ENCODE measurements around the gene MICALL1. TPM values are rescaled to one million over a fixed set of nuclear protein-coding genes. Genes with fewer than 3 reads are reported as not detected.

The MICALL1 gene
- total RNA-seq, 4 donors from 2014 or later = 14.4 to 29.4 (median 21.1) TPM

DNA sequence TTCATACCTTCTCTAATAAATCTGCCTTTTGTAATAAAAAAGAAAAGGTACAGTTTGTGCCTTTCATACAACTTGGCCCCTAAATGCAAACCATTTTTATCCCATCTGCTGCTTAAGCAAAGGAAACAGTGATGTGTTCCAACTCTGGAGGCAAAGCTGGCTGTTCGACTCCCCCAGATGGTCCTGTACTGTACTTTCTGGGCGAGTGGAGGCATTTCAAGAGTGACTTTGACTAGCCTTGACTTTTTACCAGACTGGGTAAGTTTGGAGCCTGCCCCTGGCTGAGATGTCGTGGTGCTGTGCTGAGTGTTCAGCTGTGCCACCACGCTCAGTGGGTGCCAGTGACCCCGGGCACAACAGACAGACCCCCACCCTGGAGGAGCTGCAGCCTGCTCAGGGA, 10.2 kb downstream of the MICALL1 start:
- no peak overlapping the region for H3K27ac ChIP-seq
- H3K4me1 ChIP-seq = no peaks in the 10 kb centered on the region
- no peak for DNase-seq
- intact Hi-C loops (cut with DNase I; ENCODE audit: low total_unique reads) (no loop called here), in situ Hi-C loops (cut with MboI; ENCODE audit: low sequenced_read_pairs in 4 of 4) (no loop called here)
- no peaks in the 10 kb centered on the region for H3K9me3 ChIP-seq
- no peak overlapping the region for H3K4me3 ChIP-seq
- no peaks in the 10 kb centered on the region for H3K27me3 ChIP-seq
- H3K36me3 ChIP-seq = peaks cover 0 to 36% of the 10 kb centered on the region in 2 donors
- TF ChIP-seq POLR2A (IDR thresholded peaks at IDR 0.05) = no peak
- TF ChIP-seq, protein P1, sequence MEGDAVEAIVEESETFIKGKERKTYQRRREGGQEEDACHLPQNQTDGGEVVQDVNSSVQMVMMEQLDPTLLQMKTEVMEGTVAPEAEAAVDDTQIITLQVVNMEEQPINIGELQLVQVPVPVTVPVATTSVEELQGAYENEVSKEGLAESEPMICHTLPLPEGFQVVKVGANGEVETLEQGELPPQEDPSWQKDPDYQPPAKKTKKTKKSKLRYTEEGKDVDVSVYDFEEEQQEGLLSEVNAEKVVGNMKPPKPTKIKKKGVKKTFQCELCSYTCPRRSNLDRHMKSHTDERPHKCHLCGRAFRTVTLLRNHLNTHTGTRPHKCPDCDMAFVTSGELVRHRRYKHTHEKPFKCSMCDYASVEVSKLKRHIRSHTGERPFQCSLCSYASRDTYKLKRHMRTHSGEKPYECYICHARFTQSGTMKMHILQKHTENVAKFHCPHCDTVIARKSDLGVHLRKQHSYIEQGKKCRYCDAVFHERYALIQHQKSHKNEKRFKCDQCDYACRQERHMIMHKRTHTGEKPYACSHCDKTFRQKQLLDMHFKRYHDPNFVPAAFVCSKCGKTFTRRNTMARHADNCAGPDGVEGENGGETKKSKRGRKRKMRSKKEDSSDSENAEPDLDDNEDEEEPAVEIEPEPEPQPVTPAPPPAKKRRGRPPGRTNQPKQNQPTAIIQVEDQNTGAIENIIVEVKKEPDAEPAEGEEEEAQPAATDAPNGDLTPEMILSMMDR (IDR thresholded peaks at IDR 0.05 in 4 of 5, conservative IDR thresholded peaks at IDR 0.05 in 1 of 5) = no peak
- ATAC-seq = no peak

DNA sequence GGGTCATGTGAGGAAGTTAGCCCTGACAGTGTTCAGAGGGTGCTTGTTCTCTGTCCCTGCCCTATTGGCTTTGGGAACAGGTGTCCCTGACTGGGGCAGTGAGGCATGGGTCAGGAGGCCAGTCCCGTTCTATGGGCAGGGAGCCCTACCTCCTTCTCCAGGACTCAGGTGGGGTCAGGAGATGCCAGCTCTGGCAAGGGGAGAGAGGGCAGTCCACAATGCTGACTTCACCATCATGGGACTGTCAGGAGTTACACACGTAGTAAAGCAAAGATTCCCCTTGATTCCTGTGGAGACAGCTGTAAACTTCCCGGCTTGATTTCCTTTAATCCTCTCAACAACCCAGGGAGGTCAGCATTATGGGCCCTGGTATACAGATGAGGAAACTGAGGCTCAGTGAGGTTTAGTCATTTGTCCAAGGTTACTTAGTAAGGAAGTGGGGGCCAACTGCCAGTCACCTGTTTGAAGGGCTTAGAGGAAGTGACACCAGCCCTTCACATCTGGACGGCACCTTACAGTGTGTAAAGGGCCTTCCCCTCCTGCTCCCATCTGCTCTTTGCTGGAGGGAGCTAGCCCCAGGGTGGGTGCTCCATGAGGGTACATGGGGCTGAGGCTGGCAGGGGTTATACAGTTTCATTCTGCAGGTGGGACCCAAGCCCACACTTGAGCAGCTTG, 11.9 kb downstream of the MICALL1 start:
- H3K27me3 ChIP-seq = no peaks in the 10 kb centered on the region
- no peaks in the 10 kb centered on the region for H3K4me1 ChIP-seq
- H3K9me3 ChIP-seq = no peaks in the 10 kb centered on the region
- no peak for TF ChIP-seq POLR2A (IDR thresholded peaks at IDR 0.05)
- TF ChIP-seq, protein P1 (IDR thresholded peaks at IDR 0.05 in 4 of 5, conservative IDR thresholded peaks at IDR 0.05 in 1 of 5) = no peak
- DNase-seq = no peak
- H3K36me3 ChIP-seq = peaks cover 0 to 36% of the 10 kb centered on the region in 2 donors
- H3K27ac ChIP-seq = peak overlapping the region in 2 of 4 donors; percentile 23 to 34
- no peak overlapping the region for H3K4me3 ChIP-seq
- ATAC-seq = no peak
- intact Hi-C loops (cut with DNase I; ENCODE audit: low total_unique reads) (no loop called here), in situ Hi-C loops (cut with MboI; ENCODE audit: low sequenced_read_pairs in 4 of 4) (no loop called here)

DNA sequence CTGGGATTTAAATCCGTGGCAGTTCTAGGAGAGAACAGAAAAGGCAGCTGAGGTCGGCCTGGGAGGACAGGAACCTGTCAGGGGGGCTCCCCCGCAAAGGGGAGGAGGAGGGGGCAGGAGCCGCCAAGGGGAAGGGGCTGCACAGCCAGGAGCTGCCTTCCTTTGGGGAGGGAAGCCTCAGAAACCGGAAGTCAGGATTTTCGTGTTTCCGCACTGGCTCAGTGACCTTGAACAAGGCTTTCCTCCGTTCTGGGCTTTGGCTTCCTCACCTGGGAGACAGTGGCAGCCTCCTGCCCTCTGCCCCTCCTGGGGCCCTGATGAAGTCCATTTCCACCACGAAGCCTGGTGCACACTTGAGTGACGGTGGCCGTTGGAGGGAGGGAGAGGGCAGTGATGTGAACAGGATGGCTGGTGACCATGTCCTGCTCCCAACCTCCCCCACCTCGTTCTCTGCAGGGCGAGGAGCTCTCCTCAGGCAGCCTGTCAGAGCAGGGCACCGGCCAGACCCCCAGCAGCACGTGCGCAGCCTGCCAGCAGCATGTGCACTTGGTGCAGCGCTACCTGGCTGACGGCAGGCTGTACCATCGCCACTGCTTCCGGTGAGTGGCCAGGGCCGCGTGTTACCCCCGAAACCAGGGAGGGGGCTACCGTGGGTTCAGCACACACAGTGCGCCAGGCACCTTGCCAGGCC, 12.6 kb downstream of the MICALL1 start:
- intact Hi-C loops (cut with DNase I; ENCODE audit: low total_unique reads) (no loop called here), in situ Hi-C loops (cut with MboI; ENCODE audit: low sequenced_read_pairs in 4 of 4) (no loop called here)
- Histone ChIP-seq H3K27me3 (no peaks in the 10 kb centered on the region), H3K27ac (peak overlapping the region in 3 of 4 donors; percentile 9 to 34 (median 23)), H3K9me3 (no peaks in the 10 kb centered on the region), H3K4me1 (no peaks in the 10 kb centered on the region), H3K4me3 (no peak overlapping the region), H3K36me3 (peaks cover 0 to 36% of the 10 kb centered on the region in 2 donors)
- no peak for DNase-seq
- ATAC-seq = no peak
- TF ChIP-seq, protein P1 (IDR thresholded peaks at IDR 0.05 in 4 of 5, conservative IDR thresholded peaks at IDR 0.05 in 1 of 5) = no peak
- TF ChIP-seq POLR2A (IDR thresholded peaks at IDR 0.05) = no peak

DNA sequence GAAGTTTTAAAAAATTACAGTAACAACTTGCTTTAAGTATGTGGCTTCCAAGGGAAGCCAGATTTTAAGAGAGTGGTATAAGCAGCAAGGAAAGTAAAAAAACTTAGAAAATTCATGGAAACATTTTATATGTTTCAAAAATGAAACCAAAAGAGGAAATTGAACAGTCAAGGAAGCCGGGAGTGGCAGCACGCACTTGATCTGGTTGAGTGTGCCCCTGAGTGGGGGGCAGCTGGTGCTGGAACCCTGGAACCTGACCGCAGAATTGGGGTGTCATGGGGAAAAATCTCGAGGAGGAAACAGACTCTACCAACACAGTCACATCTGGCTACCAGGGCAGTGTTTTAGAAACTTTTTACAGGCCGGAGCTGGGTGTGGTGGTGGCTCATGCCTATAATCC, 14.0 kb downstream of the MICALL1 start:
- ATAC-seq (no peak), DNase-seq (no peak)
- no peak for TF ChIP-seq POLR2A (IDR thresholded peaks at IDR 0.05)
- TF ChIP-seq, protein P1 (IDR thresholded peaks at IDR 0.05 in 4 of 5, conservative IDR thresholded peaks at IDR 0.05 in 1 of 5) = no peak
- intact Hi-C loops (cut with DNase I; ENCODE audit: low total_unique reads) = no loop called here
- Histone ChIP-seq H3K36me3 (peaks cover 0 to 40% of the 10 kb centered on the region in 2 donors), H3K27ac (peak overlapping the region in 2 of 4 donors; percentile 25 to 28), H3K9me3 (no peaks in the 10 kb centered on the region), H3K4me1 (no peaks in the 10 kb centered on the region), H3K27me3 (no peaks in the 10 kb centered on the region), H3K4me3 (no peak overlapping the region)
- in situ Hi-C loops (cut with MboI; ENCODE audit: low sequenced_read_pairs in 4 of 4) = no loop called here
